MCF 10A (cell line): ENCODE measurements around the gene CCDC85C. TPM values are rescaled to one million over a fixed set of nuclear protein-coding genes. Genes with fewer than 3 reads are reported as not detected.

ENCODE experiments used
- BruUV-seq: library from RNA; stranded (reverse); fragments of 400-500 nt; replicated peaks from 2 replicates; lab custom pipeline; 2021; lab: Mats Ljungman, UMichigan
- CTCF ChIA-PET: fragments of 300-600 bp; sonication (Branson Sonifier 250); formaldehyde crosslinking; extraction: SDS; loops from one replicate; lab custom pipeline; 2021; ENCODE audit warnings: antibody characterized with exemption, inconsistent platforms; lab: Yijun Ruan, JAX
- POLR2A ChIA-PET: fragments of 300-600, 350-650 bp; sonication (Branson Sonifier 250); formaldehyde crosslinking; extraction: SDS; loops from one replicate; lab custom pipeline; 2020; ENCODE audit warnings: antibody characterized with exemption, inconsistent platforms; lab: Yijun Ruan, JAX
- DNase-seq: peaks from one replicate; pipeline ENCODE4 v3.0.0-alpha.2; 2018; ENCODE audit not compliant: unreplicated experiment
- H3K27ac Mint-ChIP-seq: one replicate; pipeline ENCODE4 v1.8.0; 2022; ENCODE audit warnings: mild to moderate bottlenecking, low read depth, mixed read lengths; ENCODE audit not compliant: unreplicated experiment
- H3K27me3 Mint-ChIP-seq: one replicate; pipeline ENCODE4 v1.8.0; 2022; ENCODE audit warnings: mixed read lengths; ENCODE audit not compliant: insufficient read depth, unreplicated experiment
- H3K36me3 Mint-ChIP-seq: one replicate; pipeline ENCODE4 v1.8.0; 2022; ENCODE audit warnings: mild to moderate bottlenecking, moderate library complexity, mixed read lengths; ENCODE audit not compliant: insufficient read depth, unreplicated experiment
- H3K4me1 Mint-ChIP-seq: one replicate; pipeline ENCODE4 v1.8.0; 2022; ENCODE audit warnings: mixed read lengths; ENCODE audit not compliant: insufficient read depth, unreplicated experiment
- H3K4me3 Mint-ChIP-seq: one replicate; pipeline ENCODE4 v1.8.0; 2022; ENCODE audit warnings: mild to moderate bottlenecking, moderate library complexity, mixed read lengths; ENCODE audit not compliant: unreplicated experiment
- H3K9me3 Mint-ChIP-seq: one replicate; pipeline ENCODE4 v1.8.0; 2022; ENCODE audit warnings: mixed read lengths; ENCODE audit not compliant: unreplicated experiment
- CTCF ChIP-seq: fragments of 200-600 bp; IDR thresholded peaks from one replicate; pipeline ENCODE4 v1.8.0; 2022; ENCODE audit warnings: antibody characterized with exemption, mild to moderate bottlenecking; ENCODE audit not compliant: unreplicated experiment
- intact Hi-C: fragments of 100-400 bp; cut with micrococcal nuclease; formaldehyde crosslinking; loops from 2 replicates; pipeline ENCODE4 v1.14.1; 2022
- total RNA-seq: library from RNA; stranded (reverse); gene quantifications from 2 replicates; pipeline ENCODE4 v1.2.3, GENCODE V29; 2022

CCDC85C gene
- total RNA-seq, 1 experiment from 2014 or later: 29.9 TPM

DNA sequence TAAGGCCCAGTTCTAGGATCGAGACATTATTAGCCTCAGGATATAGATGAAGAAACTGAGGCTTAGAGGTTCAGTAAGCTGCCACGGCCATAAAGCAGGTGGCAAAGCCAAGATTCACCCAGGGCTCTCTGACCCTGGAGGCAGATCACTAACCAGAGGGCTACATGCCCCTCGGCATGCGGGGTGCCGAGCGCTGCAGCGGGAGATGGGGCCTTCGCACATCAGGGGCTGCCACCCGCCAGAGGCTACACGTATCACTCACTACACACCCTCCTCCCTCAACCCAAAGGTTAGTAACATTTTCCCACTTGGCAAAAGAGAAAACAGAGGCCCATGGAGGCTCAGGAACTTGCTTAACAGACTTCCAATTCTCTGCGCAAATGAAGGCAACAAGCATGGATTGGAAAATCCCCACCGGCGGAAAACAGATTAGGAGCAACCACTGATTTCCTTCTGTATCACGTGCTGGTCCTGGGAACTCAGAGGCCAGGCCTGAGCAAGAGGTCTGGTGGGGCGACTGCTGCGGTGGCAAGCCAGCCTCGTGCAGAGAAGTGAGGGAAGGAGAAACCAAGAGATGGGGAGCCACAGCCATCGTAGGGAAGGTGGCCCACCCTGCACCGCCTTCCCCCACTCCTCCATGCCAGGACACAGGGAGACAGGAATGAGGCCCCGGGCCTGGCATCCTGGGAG, 6.0 kb downstream of the CCDC85C start:
- peaks cover 15% of the 10 kb centered on the region for H3K4me1 Mint-ChIP-seq
- no peaks in the 10 kb centered on the region for H3K36me3 Mint-ChIP-seq
- no peak for DNase-seq
- intact Hi-C loops: no loop called here
- BruUV-seq: no TSS peak
- H3K27me3 Mint-ChIP-seq: no peaks in the 10 kb centered on the region
- no peak overlapping the region for H3K4me3 Mint-ChIP-seq
- H3K9me3 Mint-ChIP-seq: no peaks in the 10 kb centered on the region
- ChIA-PET POLR2A (no interaction called here), CTCF (interaction anchor here (0.5 to 0.6 kb wide), 2 partner anchors 81 to 144 kb away, joined by 3 read pairs; no protein-coding TSS in a partner anchor)
- H3K27ac Mint-ChIP-seq: no peak overlapping the region
- TF ChIP-seq CTCF: no peak

DNA sequence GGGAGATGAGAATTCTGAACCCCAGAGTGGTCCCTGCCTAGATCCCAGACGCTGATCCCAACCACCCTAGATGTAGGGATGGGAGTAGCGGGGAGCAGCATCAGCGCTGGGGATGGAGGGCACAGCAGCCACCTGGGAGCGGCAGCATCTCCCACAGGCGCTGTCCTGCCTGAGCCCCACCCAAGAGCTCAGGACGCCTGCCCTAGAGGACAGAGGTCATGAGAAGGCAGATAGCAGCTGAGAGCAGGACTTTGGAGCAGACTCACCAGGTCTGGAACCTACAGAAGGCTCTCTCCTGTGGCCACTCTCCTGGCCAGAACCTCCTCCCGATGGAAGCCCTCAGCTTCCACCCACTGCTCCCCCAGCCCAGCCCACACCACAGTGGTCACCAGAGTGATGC, 7.2 kb downstream of the CCDC85C start:
- ChIA-PET CTCF (no interaction called here), POLR2A (no interaction called here)
- Mint-ChIP-seq H3K4me3 (no peak overlapping the region), H3K9me3 (no peaks in the 10 kb centered on the region), H3K36me3 (no peaks in the 10 kb centered on the region), H3K27me3 (no peaks in the 10 kb centered on the region), H3K4me1 (peaks cover 21% of the 10 kb centered on the region), H3K27ac (peak overlapping the region; percentile 19)
- intact Hi-C loops: no loop called here
- no peak for TF ChIP-seq CTCF
- DNase-seq: no peak
- BruUV-seq: no TSS peak

DNA sequence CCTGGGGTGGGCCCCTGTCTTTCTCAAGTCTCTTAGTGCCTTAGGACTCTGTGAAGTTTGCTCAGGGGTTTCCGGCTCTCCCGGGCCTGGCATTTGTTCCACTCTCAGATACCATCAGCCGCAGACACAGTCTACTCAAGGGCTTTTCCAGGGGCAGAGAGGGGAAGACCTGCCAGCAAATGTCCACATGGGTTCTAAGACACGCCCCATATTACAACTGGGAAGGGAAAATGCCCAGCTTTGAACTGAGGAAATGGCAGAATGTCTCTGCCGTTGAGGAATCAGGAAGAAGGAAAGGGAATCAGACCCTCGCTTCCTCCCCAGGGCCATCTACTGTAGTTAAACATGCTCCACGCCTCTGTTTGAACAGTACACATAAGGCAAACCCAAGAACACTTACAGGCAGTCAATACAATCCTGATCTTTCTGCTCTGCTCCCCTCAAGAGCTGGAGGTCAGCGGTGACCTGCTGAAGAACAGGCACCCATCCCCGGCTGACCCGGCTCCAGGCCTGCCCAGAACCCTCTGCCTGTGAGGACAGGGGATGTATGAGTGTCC, 7.9 kb downstream of the CCDC85C start:
- ChIA-PET POLR2A (no interaction called here), CTCF (no interaction called here)
- no peak for DNase-seq
- Mint-ChIP-seq H3K4me3 (no peak overlapping the region), H3K27ac (peak overlapping the region; percentile 19), H3K9me3 (no peaks in the 10 kb centered on the region), H3K27me3 (no peaks in the 10 kb centered on the region), H3K4me1 (peaks cover 17% of the 10 kb centered on the region), H3K36me3 (no peaks in the 10 kb centered on the region)
- TF ChIP-seq CTCF: no peak
- no TSS peak for BruUV-seq
- intact Hi-C loops: no loop called here

DNA sequence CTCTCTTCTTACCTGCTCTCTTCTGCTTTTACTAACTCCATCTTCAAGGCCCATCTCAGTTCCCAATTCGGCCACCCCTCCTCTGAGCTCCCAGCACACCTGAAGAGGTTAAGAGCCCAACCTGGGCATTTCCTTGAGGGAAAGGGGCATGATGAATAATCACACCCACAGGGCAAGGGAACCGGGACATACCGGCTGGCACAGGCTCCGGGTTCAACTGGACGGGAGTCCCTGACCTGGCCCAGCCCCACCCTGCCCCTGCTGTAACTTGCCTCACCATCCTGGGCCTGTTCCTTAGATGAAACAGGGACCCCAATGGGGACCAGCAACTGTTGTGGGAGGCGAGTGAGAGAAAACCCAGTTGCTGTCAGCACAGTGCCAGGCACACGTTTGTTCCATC, 8.5 kb downstream of the CCDC85C start:
- Mint-ChIP-seq H3K9me3 (no peaks in the 10 kb centered on the region), H3K4me3 (no peak overlapping the region), H3K27me3 (no peaks in the 10 kb centered on the region), H3K36me3 (no peaks in the 10 kb centered on the region), H3K27ac (no peak overlapping the region), H3K4me1 (peaks cover 10% of the 10 kb centered on the region)
- no peak for TF ChIP-seq CTCF
- ChIA-PET POLR2A (interaction anchor here (1.8 kb wide), 1 partner anchor 20 kb away, joined by 6 read pairs; no protein-coding TSS in a partner anchor), CTCF (no interaction called here)
- no peak for DNase-seq
- BruUV-seq: no TSS peak
- intact Hi-C loops: no loop called here
